IMR-90 (cell line): Measurements from ENCODE around the gene AADACL3. TPM values are rescaled to one million over a fixed set of nuclear protein-coding genes. Genes with fewer than 3 reads are reported as not detected.

Experiments used
- ATAC-seq: fragments of 200-7000 bp; cut with Tn5 transposase; 2 replicates; pipeline ENCODE4 v1.9.1; 2020; ENCODE audit warnings: low read depth, mild to moderate bottlenecking, moderate library complexity
- Bru-seq: library from RNA; stranded (reverse); fragments of 400-500 nt; gene quantifications from one replicate; lab custom pipeline; 2021; lab: Mats Ljungman, UMichigan
- BruChase-seq, 2 experiments: library from RNA; stranded (reverse); fragments of 400-500 nt; gene quantifications; one replicate each; lab custom pipeline; 2021; lab: Mats Ljungman, UMichigan
- BruUV-seq: library from RNA; stranded (reverse); fragments of 400-500 nt; replicated peaks from 2 replicates; lab custom pipeline; 2021; lab: Mats Ljungman, UMichigan
- CTCF ChIA-PET: fragments of 300-600 bp; formaldehyde crosslinking; extraction: SDS; loops from one replicate; lab custom pipeline; 2021; ENCODE audit warnings: antibody characterized with exemption; lab: Yijun Ruan, JAX
- POLR2A ChIA-PET: fragments of 300-600 bp; sonication (Branson Sonifier 250); formaldehyde crosslinking; loops from one replicate; lab custom pipeline; 2022; ENCODE audit warnings: antibody characterized with exemption; ENCODE audit not compliant: unreplicated experiment; lab: Charles Lee
- DNase-seq: peaks from one replicate; pipeline ENCODE4 v3.0.0; 2013
- H2AFZ ChIP-seq: replicated peaks from 2 replicates; pipeline ENCODE3; 2013; ENCODE audit warnings: low read length, mild to moderate bottlenecking; ENCODE audit not compliant: poor library complexity
- H2AK5ac ChIP-seq: 2 replicates; pipeline ENCODE4 v1.6.1; 2013; ENCODE audit warnings: low read depth, low read length, inconsistent platforms
- H2AK9ac ChIP-seq: replicated peaks from 2 replicates; pipeline ENCODE3; 2013; ENCODE audit warnings: mild to moderate bottlenecking, low read depth, low read length, moderate library complexity; ENCODE audit not compliant: poor library complexity
- H2BK120ac ChIP-seq: 2 replicates; pipeline ENCODE4 v1.6.1; 2013; ENCODE audit warnings: low read depth, low read length, inconsistent platforms
- H2BK15ac ChIP-seq: 3 replicates; pipeline ENCODE4 v1.6.1; 2013; ENCODE audit warnings: low read depth, low read length, inconsistent platforms
- H2BK20ac ChIP-seq: 2 replicates; pipeline ENCODE4 v1.6.1; 2013; ENCODE audit warnings: low read depth, mild to moderate bottlenecking, inconsistent platforms, low read length, moderate library complexity
- H2BK5ac ChIP-seq: 2 replicates; pipeline ENCODE4 v1.6.1; 2013; ENCODE audit warnings: mild to moderate bottlenecking, low read depth, low read length, inconsistent platforms; ENCODE audit not compliant: poor library complexity, severe bottlenecking
- H3K14ac ChIP-seq: replicated peaks from 2 replicates; pipeline ENCODE4 v1.6.1; 2013; ENCODE audit warnings: low read depth, low read length, inconsistent platforms
- H3K18ac ChIP-seq: 2 replicates; pipeline ENCODE4 v1.6.1; 2013; ENCODE audit warnings: low read depth, low read length, control low read depth
- H3K23ac ChIP-seq: 2 replicates; pipeline ENCODE4 v1.6.1; 2013; ENCODE audit warnings: low read depth, low read length, inconsistent platforms
- H3K27ac ChIP-seq: 2 replicates; pipeline ENCODE4 v1.5.1; 2013; ENCODE audit warnings: mild to moderate bottlenecking, control low read depth, low read length; ENCODE audit not compliant: insufficient read depth
- H3K27me3 ChIP-seq: 2 replicates; pipeline ENCODE4 v1.6.1; 2013; ENCODE audit warnings: low read length; ENCODE audit not compliant: control insufficient read depth, insufficient read depth
- H3K36me3 ChIP-seq: 2 replicates; pipeline ENCODE4 v1.6.1; 2013; ENCODE audit warnings: low read length, mixed read lengths; ENCODE audit not compliant: control insufficient read depth, insufficient read depth
- H3K4ac ChIP-seq: 2 replicates; pipeline ENCODE4 v1.6.1; 2013; ENCODE audit warnings: low read depth, low read length, inconsistent platforms
- H3K4me1 ChIP-seq: 2 replicates; pipeline ENCODE4 v1.6.1; 2013; ENCODE audit warnings: low read length, mixed read lengths; ENCODE audit not compliant: control insufficient read depth, insufficient read depth
- H3K4me2 ChIP-seq: 2 replicates; pipeline ENCODE4 v1.6.1; 2013; ENCODE audit warnings: low read depth, mild to moderate bottlenecking, control low read depth, low read length, moderate library complexity
- H3K4me3 ChIP-seq: 2 replicates; pipeline ENCODE4 v1.5.1; 2013; ENCODE audit warnings: low read depth, mild to moderate bottlenecking, control low read depth, low read length, moderate library complexity; ENCODE audit not compliant: insufficient read depth
- H3K56ac ChIP-seq: 2 replicates; pipeline ENCODE4 v1.6.1; 2013; ENCODE audit warnings: low read length, inconsistent platforms; ENCODE audit not compliant: insufficient read depth; ENCODE audit errors: extremely low read depth
- H3K79me1 ChIP-seq, 2 experiments: 2 replicates each; pipeline ENCODE4 v1.6.1; 2013; ENCODE audit warnings: low read length in 2 of 2, inconsistent platforms in 1 of 2, low read depth in 1 of 2
- H3K9ac ChIP-seq: 2 replicates; pipeline ENCODE4 v1.6.1; 2013; ENCODE audit warnings: low read depth, low read length, control low read depth
- H3K9me1 ChIP-seq: 2 replicates; pipeline ENCODE4 v1.6.1; 2013; ENCODE audit warnings: low read length, inconsistent platforms; ENCODE audit not compliant: insufficient read depth
- H3K9me3 ChIP-seq: 2 replicates; pipeline ENCODE4 v1.6.1; 2013; ENCODE audit warnings: low read length; ENCODE audit not compliant: control insufficient read depth, insufficient read depth
- H4K20me1 ChIP-seq: 2 replicates; pipeline ENCODE4 v1.6.1; 2013; ENCODE audit warnings: low read length, inconsistent platforms; ENCODE audit not compliant: insufficient read depth
- H4K5ac ChIP-seq: 2 replicates; pipeline ENCODE4 v1.6.1; 2013; ENCODE audit warnings: mild to moderate bottlenecking, low read depth, low read length, control low read depth
- H4K8ac ChIP-seq, 2 experiments: 2 replicates each; pipeline ENCODE4 v1.6.1; 2013; ENCODE audit warnings: low read depth in 2 of 2, low read length in 2 of 2, control low read depth in 1 of 2, inconsistent platforms in 1 of 2
- H4K91ac ChIP-seq: 2 replicates; pipeline ENCODE4 v1.6.1; 2013; ENCODE audit warnings: low read depth, low read length, inconsistent platforms; ENCODE audit not compliant: insufficient read depth
- BHLHE40 ChIP-seq: fragments of 150-350 bp; IDR thresholded peaks from 2 replicates; pipeline ENCODE4 v1.6.1; 2016; ENCODE audit warnings: mild to moderate bottlenecking, low read depth, low read length
- CHD1 ChIP-seq: IDR thresholded peaks from 2 replicates; pipeline ENCODE4 v1.6.1; 2012; ENCODE audit warnings: low read depth, low read length, improper control_type of control experiment
- MXI1 ChIP-seq: IDR thresholded peaks from 2 replicates; pipeline ENCODE4 v1.6.1; 2012; ENCODE audit warnings: low read depth, mild to moderate bottlenecking, low read length, moderate library complexity, borderline replicate concordance
- NFE2L2 ChIP-seq: fragments of 150-350 bp; IDR thresholded peaks from 2 replicates; pipeline ENCODE4 v1.6.1; 2016; ENCODE audit warnings: low read depth, mild to moderate bottlenecking, low read length
- RAD21 ChIP-seq: IDR thresholded peaks from 2 replicates; pipeline ENCODE4 v1.6.1; 2012; ENCODE audit warnings: low read length, improper control_type of control experiment
- RCOR1 ChIP-seq: IDR thresholded peaks from 2 replicates; pipeline ENCODE4 v1.6.1; 2012; ENCODE audit warnings: mild to moderate bottlenecking, low read length, improper control_type of control experiment; ENCODE audit not compliant: insufficient replicate concordance
- RFX5 ChIP-seq: IDR thresholded peaks from 2 replicates; pipeline ENCODE4 v1.8.0; 2012; ENCODE audit warnings: low read depth, mild to moderate bottlenecking, low read length, moderate library complexity
- SMC3 ChIP-seq: fragments of 150-350 bp; IDR thresholded peaks from 2 replicates; pipeline ENCODE4 v1.6.1; 2016; ENCODE audit warnings: low read depth, mild to moderate bottlenecking, antibody characterized with exemption, low read length, moderate library complexity
- WGBS, 2 experiments: methylation state at CpG; one replicate each; pipeline versions ENCODE4 v1.1.5 to v1.1.7; 2013; ENCODE audit warnings: missing lambda C conversion rate in 2 of 2; ENCODE audit not compliant: insufficient read length in 1 of 2; ENCODE audit errors: extremely low coverage in 2 of 2; 5-methylcytosine and 5-hydroxymethylcytosine counted together
- dilution Hi-C: fragments of 300-500 bp; cut with HindIII; formaldehyde crosslinking; loops from one replicate; pipeline ENCODE4 v1.14.3; 2018; ENCODE audit warnings: low sequenced_read_pairs; ENCODE audit not compliant: unreplicated experiment
- in situ Hi-C: fragments of 300-500 bp; cut with MboI; formaldehyde crosslinking; loops from 3 replicates; pipeline ENCODE4 v1.14.3; 2019; ENCODE audit warnings: low sequenced_read_pairs, inconsistent platforms, mixed read lengths
- intact Hi-C: fragments of 100-400 bp; cut with micrococcal nuclease; formaldehyde crosslinking; loops from 2 replicates; pipeline ENCODE4 v1.10.0; 2022
- long read RNA-seq: library from polyadenylated mRNA; unstranded; transcript quantifications from one replicate; pipeline ENCODE4 v2.0.0, GENCODE V29; 2021; ENCODE audit not compliant: unreplicated experiment
- polyA plus RNA-seq, 3 experiments: library from polyadenylated mRNA; depleted of rRNA; stranded (reverse); fragments of >200 nt; gene quantifications; 2 replicates each; pipeline ENCODE4 v1.2.3, GENCODE V29; 2012; ENCODE audit warnings: low replicate concordance in 1 of 3
- total RNA-seq: library from RNA; depleted of rRNA; stranded (reverse); fragments of >200 nt; gene quantifications from 2 replicates; pipeline ENCODE4 v1.2.3, GENCODE V29; 2012; rRNA removed
- TF ChIP-seq, protein P1 (sequence below): conservative IDR thresholded peaks from 2 replicates; pipeline ENCODE4 v1.5.1; 2012; ENCODE audit warnings: mild to moderate bottlenecking, low read depth, low read length, improper control_type of control experiment

AADACL3 gene, protein sequence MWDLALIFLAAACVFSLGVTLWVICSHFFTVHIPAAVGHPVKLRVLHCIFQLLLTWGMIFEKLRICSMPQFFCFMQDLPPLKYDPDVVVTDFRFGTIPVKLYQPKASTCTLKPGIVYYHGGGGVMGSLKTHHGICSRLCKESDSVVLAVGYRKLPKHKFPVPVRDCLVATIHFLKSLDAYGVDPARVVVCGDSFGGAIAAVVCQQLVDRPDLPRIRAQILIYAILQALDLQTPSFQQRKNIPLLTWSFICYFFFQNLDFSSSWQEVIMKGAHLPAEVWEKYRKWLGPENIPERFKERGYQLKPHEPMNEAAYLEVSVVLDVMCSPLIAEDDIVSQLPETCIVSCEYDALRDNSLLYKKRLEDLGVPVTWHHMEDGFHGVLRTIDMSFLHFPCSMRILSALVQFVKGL
- total RNA-seq (not detected in 2 replicates), polyA plus RNA-seq (2012; rRNA removed) (not detected in 2 replicates), Bru-seq, nascent RNA (not detected), BruChase-seq, experiment 1, labeled RNA remaining after a 6-hour chase (not detected), BruChase-seq, experiment 2, labeled RNA remaining after a 2-hour chase (not detected)
- not detected in 2 replicates for polyA plus RNA-seq (2012; cell fraction: cytosol; rRNA removed)
- not detected in 2 replicates for polyA plus RNA-seq (2012; cell fraction: nucleus; rRNA removed; ENCODE audit: low replicate concordance)
- long read RNA-seq = 0 reads

DNA sequence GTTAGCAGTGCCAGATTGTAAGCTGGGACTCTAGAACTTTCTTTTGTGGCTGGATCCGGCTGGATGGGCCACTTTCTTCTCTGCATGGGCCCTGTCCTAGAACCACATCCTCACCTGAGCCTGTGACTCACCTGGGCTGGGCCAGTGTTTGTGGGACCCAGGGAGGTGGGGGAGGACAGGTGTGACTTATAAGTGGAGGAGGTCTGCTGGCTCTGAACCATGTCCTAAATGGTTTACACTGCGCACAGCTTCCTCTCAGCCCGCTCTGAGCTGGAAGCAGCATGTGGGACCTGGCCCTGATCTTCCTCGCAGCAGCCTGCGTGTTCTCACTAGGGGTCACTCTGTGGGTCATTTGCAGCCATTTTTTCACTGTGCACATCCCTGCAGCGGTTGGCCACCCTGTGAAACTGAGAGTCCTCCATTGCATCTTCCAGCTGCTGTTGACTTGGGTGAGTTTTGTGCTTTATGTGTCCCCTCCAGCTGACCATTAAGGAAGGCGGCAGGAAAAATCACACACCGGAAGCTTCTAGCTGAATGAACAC, at the start of gene AADACL3:
AADACL3 (plus strand) TSS at position 215 of the 542 bp plus-strand sequence; CDS start at position 282, 67 bp downstream.
- H3K4me3 ChIP-seq = no peak within 1 kb of the TSS
- H3K4me1 ChIP-seq = no peaks in the 10 kb centered on the region
- no peak within 1 kb of the TSS for H3K27ac ChIP-seq
- H3K18ac ChIP-seq = no peak within 1 kb of the TSS
- H2AK5ac ChIP-seq = no peak within 1 kb of the TSS
- no peaks in the 10 kb centered on the region for H3K79me1 ChIP-seq
- H3K4me2 ChIP-seq = no peak within 1 kb of the TSS
- H2BK5ac ChIP-seq = no peak within 1 kb of the TSS
- WGBS, 2 experiments = 51% methylated on average over 4 of the region's 8 CpGs; no CpG with 5 or more reads in 1 of the 2 experiments
- BruUV-seq = no TSS peak
- no peak within 1 kb of the TSS for H4K8ac ChIP-seq
- H2AFZ ChIP-seq = no peak within 1 kb of the TSS
- intact Hi-C loops (no loop called here), in situ Hi-C loops (no loop called here), dilution Hi-C loops (no loop called here)
- POLR2A ChIA-PET = no interaction called here
- no peaks in the 10 kb centered on the region for H3K36me3 ChIP-seq
- H4K91ac ChIP-seq = no peak within 1 kb of the TSS
- no peaks in the 10 kb centered on the region for H3K27me3 ChIP-seq
- H4K5ac ChIP-seq = no peak within 1 kb of the TSS
- no peaks in the 10 kb centered on the region for H3K9me3 ChIP-seq
- TF ChIP-seq CHD1 (no peak), MXI1 (no peak), SMC3 (no peak), BHLHE40 (no peak), RFX5 (no peak), RCOR1 (no peak), NFE2L2 (no peak), RAD21 (no peak)
- TF ChIP-seq, protein P1, sequence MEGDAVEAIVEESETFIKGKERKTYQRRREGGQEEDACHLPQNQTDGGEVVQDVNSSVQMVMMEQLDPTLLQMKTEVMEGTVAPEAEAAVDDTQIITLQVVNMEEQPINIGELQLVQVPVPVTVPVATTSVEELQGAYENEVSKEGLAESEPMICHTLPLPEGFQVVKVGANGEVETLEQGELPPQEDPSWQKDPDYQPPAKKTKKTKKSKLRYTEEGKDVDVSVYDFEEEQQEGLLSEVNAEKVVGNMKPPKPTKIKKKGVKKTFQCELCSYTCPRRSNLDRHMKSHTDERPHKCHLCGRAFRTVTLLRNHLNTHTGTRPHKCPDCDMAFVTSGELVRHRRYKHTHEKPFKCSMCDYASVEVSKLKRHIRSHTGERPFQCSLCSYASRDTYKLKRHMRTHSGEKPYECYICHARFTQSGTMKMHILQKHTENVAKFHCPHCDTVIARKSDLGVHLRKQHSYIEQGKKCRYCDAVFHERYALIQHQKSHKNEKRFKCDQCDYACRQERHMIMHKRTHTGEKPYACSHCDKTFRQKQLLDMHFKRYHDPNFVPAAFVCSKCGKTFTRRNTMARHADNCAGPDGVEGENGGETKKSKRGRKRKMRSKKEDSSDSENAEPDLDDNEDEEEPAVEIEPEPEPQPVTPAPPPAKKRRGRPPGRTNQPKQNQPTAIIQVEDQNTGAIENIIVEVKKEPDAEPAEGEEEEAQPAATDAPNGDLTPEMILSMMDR = no peak
- no peak within 1 kb of the TSS for H2BK20ac ChIP-seq
- H4K20me1 ChIP-seq = no peaks in the 10 kb centered on the region
- no peak within 1 kb of the TSS; the same call in 1 of the 2 replicates for H3K56ac ChIP-seq
- no peak within 1 kb of the TSS for H2BK120ac ChIP-seq
- H2AK9ac ChIP-seq = no peak within 1 kb of the TSS
- CTCF ChIA-PET = no interaction called here
- H2BK15ac ChIP-seq = no peak within 1 kb of the TSS
- no peak for ATAC-seq
- H3K9ac ChIP-seq = no peak within 1 kb of the TSS
- H3K14ac ChIP-seq = no peak within 1 kb of the TSS
- H3K4ac ChIP-seq = no peak within 1 kb of the TSS
- no peaks in the 10 kb centered on the region for H3K9me1 ChIP-seq
- no peak for DNase-seq
- no peak within 1 kb of the TSS for H3K23ac ChIP-seq
